Trophoblast cell (in vitro differentiated cells and primary cell): Measurements from ENCODE around the gene INSYN2A.

ENCODE experiments used
- DNase-seq, 2 donors: peaks; one replicate each; pipeline ENCODE4 v3.0.0-alpha.2; 2016
- H2AFZ ChIP-seq: 2 replicates; pipeline ENCODE4 v1.6.1; 2013; ENCODE audit warnings: low read length, moderate library complexity, mild to moderate bottlenecking; ENCODE audit not compliant: insufficient read depth, poor library complexity
- H2AK5ac ChIP-seq: 2 replicates; pipeline ENCODE4 v1.6.1; 2013; ENCODE audit warnings: mild to moderate bottlenecking, low read length
- H2BK120ac ChIP-seq: 2 replicates; pipeline ENCODE4 v1.6.1; 2013; ENCODE audit warnings: low read length, mild to moderate bottlenecking, moderate library complexity; ENCODE audit not compliant: insufficient read depth, poor library complexity
- H2BK12ac ChIP-seq: 2 replicates; pipeline ENCODE4 v1.6.1; 2013; ENCODE audit warnings: mild to moderate bottlenecking, low read length, moderate library complexity
- H2BK5ac ChIP-seq: 2 replicates; pipeline ENCODE4 v1.6.1; 2013; ENCODE audit warnings: low read length, low read depth, moderate library complexity, mild to moderate bottlenecking; ENCODE audit not compliant: poor library complexity
- H3K14ac ChIP-seq: 2 replicates; pipeline ENCODE4 v1.6.1; 2013; ENCODE audit warnings: mild to moderate bottlenecking, low read length
- H3K18ac ChIP-seq: 2 replicates; pipeline ENCODE4 v1.6.1; 2013; ENCODE audit warnings: mild to moderate bottlenecking, low read length
- H3K23ac ChIP-seq: 2 replicates; pipeline ENCODE4 v1.6.1; 2013; ENCODE audit warnings: low read length
- H3K27ac ChIP-seq: 2 replicates; pipeline ENCODE4 v1.5.1; 2013; ENCODE audit warnings: low read depth, mild to moderate bottlenecking, inconsistent platforms, low read length, moderate library complexity
- H3K27me3 ChIP-seq: 2 replicates; pipeline ENCODE4 v1.6.1; 2013; ENCODE audit warnings: inconsistent platforms, mild to moderate bottlenecking, low read length, moderate library complexity; ENCODE audit not compliant: insufficient read depth
- H3K36me3 ChIP-seq, 2 experiments: 1 replicate in 1 of 2; 2 replicates in 1 of 2; pipeline ENCODE4 v1.6.1; 2013; ENCODE audit warnings: low read length in 2 of 2, mild to moderate bottlenecking in 2 of 2, moderate library complexity in 1 of 2; ENCODE audit not compliant: insufficient read depth in 2 of 2, control insufficient read depth in 1 of 2
- H3K4ac ChIP-seq: 2 replicates; pipeline ENCODE4 v1.6.1; 2013; ENCODE audit warnings: low read depth, mild to moderate bottlenecking, low read length, moderate library complexity
- H3K4me1 ChIP-seq, 2 experiments: 1 replicate in 1 of 2; 2 replicates in 1 of 2; pipeline ENCODE4 v1.6.1; 2013; ENCODE audit warnings: low read length in 2 of 2, mild to moderate bottlenecking in 2 of 2, moderate library complexity in 1 of 2; ENCODE audit not compliant: insufficient read depth in 2 of 2, control insufficient read depth in 1 of 2
- H3K4me2 ChIP-seq: 2 replicates; pipeline ENCODE4 v1.6.1; 2013; ENCODE audit warnings: inconsistent platforms, mild to moderate bottlenecking, low read length, moderate library complexity
- H3K4me3 ChIP-seq: 2 replicates; pipeline ENCODE4 v1.5.1; 2013; ENCODE audit warnings: mild to moderate bottlenecking, low read depth, low read length, inconsistent platforms
- H3K79me1 ChIP-seq: one replicate; pipeline ENCODE4 v1.6.1; 2013; ENCODE audit warnings: low read length
- H3K79me2 ChIP-seq: 2 replicates; pipeline ENCODE4 v1.6.1; 2013; ENCODE audit warnings: low read length, mild to moderate bottlenecking; ENCODE audit not compliant: control insufficient read depth, insufficient read depth, poor library complexity
- H3K9ac ChIP-seq: 2 replicates; pipeline ENCODE4 v1.6.1; 2013; ENCODE audit warnings: mild to moderate bottlenecking, low read length
- H3K9me3 ChIP-seq: 2 replicates; pipeline ENCODE4 v1.6.1; 2013; ENCODE audit warnings: low read depth, mild to moderate bottlenecking, control low read depth, inconsistent platforms, low read length; ENCODE audit not compliant: insufficient read depth
- H4K12ac ChIP-seq: 2 replicates; pipeline ENCODE4 v1.6.1; 2013; ENCODE audit warnings: low read depth, mild to moderate bottlenecking, low read length, moderate library complexity
- H4K8ac ChIP-seq: 2 replicates; pipeline ENCODE4 v1.6.1; 2013; ENCODE audit warnings: low read depth, mild to moderate bottlenecking, low read length, moderate library complexity
- H4K91ac ChIP-seq: one replicate; pipeline ENCODE4 v1.6.1; 2013; ENCODE audit warnings: low read depth, mild to moderate bottlenecking, low read length, moderate library complexity
- WGBS: extraction: QIAGEN DNeasy Blood & Tissue Kit; methylation state at CpG from one replicate; pipeline ENCODE4 v1.1.7; 2013; ENCODE audit warnings: missing lambda C conversion rate; ENCODE audit not compliant: insufficient read length, insufficient coverage; ENCODE audit errors: extremely low coverage; 5-methylcytosine and 5-hydroxymethylcytosine counted together

The INSYN2A gene

DNA sequence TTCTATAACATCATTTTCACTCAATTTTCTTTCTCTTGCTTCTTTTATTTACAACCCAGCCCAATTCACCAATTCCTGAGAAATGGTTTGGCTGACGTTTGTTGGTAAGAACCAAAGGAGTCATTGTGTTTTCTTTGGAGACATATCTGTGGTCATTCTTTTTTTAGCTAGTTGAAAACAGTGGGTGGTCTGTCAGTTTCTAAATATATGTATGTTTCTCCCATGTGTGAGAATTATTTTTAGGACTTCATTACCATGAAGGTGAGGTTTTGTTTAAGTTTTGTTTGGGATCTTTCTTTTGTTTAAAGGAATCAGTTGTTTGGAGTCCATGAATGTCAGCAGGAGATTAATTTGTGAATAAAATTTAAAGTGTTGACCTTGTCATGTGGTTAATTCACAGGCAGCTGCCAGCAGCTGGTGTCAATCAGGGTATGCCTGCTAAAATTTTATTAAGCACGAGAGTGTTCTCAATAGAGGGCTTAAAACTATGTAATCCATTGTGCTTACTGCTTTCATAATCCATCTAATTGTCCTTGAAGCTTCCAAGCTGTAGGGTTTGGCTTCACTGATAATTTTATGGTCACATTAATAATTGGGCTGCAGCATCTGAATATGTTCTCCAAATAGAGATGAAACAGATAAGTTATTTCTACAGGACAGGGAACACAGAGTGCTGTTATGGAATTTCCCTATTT is 38.7 kb downstream of the INSYN2A start:
- no peaks in the 10 kb centered on the region for H3K79me1 ChIP-seq
- H3K36me3 ChIP-seq = no peaks in the 10 kb centered on the region
- H2AK5ac ChIP-seq = no peak overlapping the region
- no peak overlapping the region for H3K27ac ChIP-seq
- H4K8ac ChIP-seq = no peak overlapping the region
- H3K27me3 ChIP-seq = no peaks in the 10 kb centered on the region
- no peak overlapping the region for H3K4me3 ChIP-seq
- H3K9ac ChIP-seq = no peak overlapping the region
- H3K14ac ChIP-seq = no peak overlapping the region
- H3K23ac ChIP-seq = no peak overlapping the region
- no peak overlapping the region for H3K4ac ChIP-seq
- no peak overlapping the region for H3K4me2 ChIP-seq
- H2BK5ac ChIP-seq = no peak overlapping the region
- no CpG with 5 or more reads among the region's 2 CpGs for WGBS
- no peaks in the 10 kb centered on the region for H3K79me2 ChIP-seq
- H2BK120ac ChIP-seq = no peak overlapping the region
- H3K4me1 ChIP-seq = no peaks in the 10 kb centered on the region
- H2AFZ ChIP-seq = no peak overlapping the region
- H3K18ac ChIP-seq = no peak overlapping the region
- H4K91ac ChIP-seq = no peak overlapping the region
- no peaks in the 10 kb centered on the region for H3K9me3 ChIP-seq
- H2BK12ac ChIP-seq = no peak overlapping the region
- no peak for DNase-seq
- no peak overlapping the region for H4K12ac ChIP-seq

DNA sequence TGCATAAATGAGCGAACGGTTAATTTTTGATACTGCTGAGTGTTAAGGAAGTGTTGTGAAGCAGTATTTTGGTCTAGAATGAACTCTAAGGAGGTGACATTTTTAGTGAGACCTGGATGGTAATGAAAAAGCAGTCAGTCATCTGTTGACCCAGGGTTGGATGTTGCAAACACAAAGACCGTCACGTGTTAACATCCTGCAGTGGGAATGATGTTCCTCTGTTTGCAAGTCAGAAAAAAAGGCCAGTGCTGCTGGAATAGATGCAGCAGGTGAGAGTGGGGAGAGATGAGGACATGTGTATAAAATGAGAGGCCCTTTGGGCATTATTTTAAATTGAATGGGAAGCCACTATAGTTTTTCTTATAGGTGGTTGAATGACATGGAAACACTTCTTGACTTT is 39.3 kb downstream of the INSYN2A start:
- no peak overlapping the region for H3K27ac ChIP-seq
- no peaks in the 10 kb centered on the region for H3K27me3 ChIP-seq
- no peak overlapping the region for H3K4ac ChIP-seq
- H3K9ac ChIP-seq = no peak overlapping the region
- H3K14ac ChIP-seq = no peak overlapping the region
- no peaks in the 10 kb centered on the region for H3K79me2 ChIP-seq
- no peaks in the 10 kb centered on the region for H3K36me3 ChIP-seq
- H2BK5ac ChIP-seq = no peak overlapping the region
- no peak overlapping the region for H2AK5ac ChIP-seq
- no peaks in the 10 kb centered on the region for H3K9me3 ChIP-seq
- H3K4me2 ChIP-seq = no peak overlapping the region
- H2BK120ac ChIP-seq = no peak overlapping the region
- no peak overlapping the region for H3K18ac ChIP-seq
- no peaks in the 10 kb centered on the region for H3K4me1 ChIP-seq
- no peak overlapping the region for H4K91ac ChIP-seq
- H2AFZ ChIP-seq = no peak overlapping the region
- H3K79me1 ChIP-seq = no peaks in the 10 kb centered on the region
- no peak for DNase-seq
- H3K23ac ChIP-seq = no peak overlapping the region
- H2BK12ac ChIP-seq = no peak overlapping the region
- H3K4me3 ChIP-seq = no peak overlapping the region
- H4K12ac ChIP-seq = no peak overlapping the region
- H4K8ac ChIP-seq = no peak overlapping the region
- no CpG with 5 or more reads among the region's 4 CpGs for WGBS

- Histone ChIP-seq H3K4ac (no peak overlapping the region), H3K18ac (no peak overlapping the region), H4K91ac (no peak overlapping the region), H2BK12ac (no peak overlapping the region), H3K4me1 (no peaks in the 10 kb centered on the region), H3K9ac (no peak overlapping the region), H3K4me3 (no peak overlapping the region), H3K79me2 (no peaks in the 10 kb centered on the region), H3K14ac (no peak overlapping the region), H3K27ac (no peak overlapping the region), H2AFZ (no peak overlapping the region), H2BK120ac (no peak overlapping the region), H3K27me3 (no peaks in the 10 kb centered on the region), H4K12ac (no peak overlapping the region), H2BK5ac (no peak overlapping the region), H3K23ac (no peak overlapping the region), H4K8ac (no peak overlapping the region), H3K36me3 (no peaks in the 10 kb centered on the region), H2AK5ac (no peak overlapping the region), H3K79me1 (no peaks in the 10 kb centered on the region), H3K4me2 (no peak overlapping the region), H3K9me3 (no peaks in the 10 kb centered on the region)
- no peak for DNase-seq
- no CpG with 5 or more reads among the region's 9 CpGs for WGBS
Observed at GRCh38 chr10:127154831-127155620, 41.4 kb downstream of the INSYN2A start.

DNA sequence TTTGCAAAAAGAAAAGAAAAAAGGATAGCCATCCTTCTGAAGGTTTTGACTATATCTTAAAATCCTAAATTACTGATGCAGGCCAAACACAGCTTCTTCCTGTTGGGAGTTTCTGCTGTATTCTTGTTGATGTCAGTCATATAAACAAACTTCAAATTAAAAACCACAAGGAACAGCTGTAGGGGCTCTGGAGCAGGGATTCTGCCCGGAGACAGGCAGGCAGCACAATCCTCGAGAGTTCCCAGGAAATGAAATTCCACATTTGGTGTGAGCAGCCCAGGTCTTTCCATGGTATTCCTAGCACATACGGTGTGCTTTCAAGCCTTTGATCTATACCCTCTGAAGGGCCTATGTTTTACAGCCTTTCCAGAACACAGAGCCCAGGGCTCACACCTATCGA is 43.2 kb downstream of the INSYN2A start:
- H3K27me3 ChIP-seq = no peaks in the 10 kb centered on the region
- no peak overlapping the region for H3K4me2 ChIP-seq
- no peak for DNase-seq
- WGBS = no CpG with 5 or more reads among the region's 4 CpGs
- no peak overlapping the region for H3K4me3 ChIP-seq
- no peak overlapping the region for H4K91ac ChIP-seq
- H2AK5ac ChIP-seq = no peak overlapping the region
- no peak overlapping the region for H3K23ac ChIP-seq
- no peak overlapping the region for H3K14ac ChIP-seq
- no peaks in the 10 kb centered on the region for H3K79me2 ChIP-seq
- H3K4ac ChIP-seq = no peak overlapping the region
- no peak overlapping the region for H3K9ac ChIP-seq
- no peak overlapping the region for H2BK12ac ChIP-seq
- H2AFZ ChIP-seq = no peak overlapping the region
- H3K36me3 ChIP-seq = no peaks in the 10 kb centered on the region
- H3K79me1 ChIP-seq = no peaks in the 10 kb centered on the region
- peaks cover 0 to 5% of the 10 kb centered on the region in 2 experiments for H3K4me1 ChIP-seq
- no peak overlapping the region for H3K18ac ChIP-seq
- no peak overlapping the region for H2BK120ac ChIP-seq
- no peak overlapping the region for H4K12ac ChIP-seq
- no peaks in the 10 kb centered on the region for H3K9me3 ChIP-seq
- no peak overlapping the region for H3K27ac ChIP-seq
- no peak overlapping the region for H4K8ac ChIP-seq
- H2BK5ac ChIP-seq = no peak overlapping the region
